Measurements from ENCODE around the gene CD28.
"Not testable (repeated sequence)": the region's sequence is repeated elsewhere in the genome, so short reads cannot be mapped to it uniquely, and the experiment has no call there.

CD28 gene

DNA sequence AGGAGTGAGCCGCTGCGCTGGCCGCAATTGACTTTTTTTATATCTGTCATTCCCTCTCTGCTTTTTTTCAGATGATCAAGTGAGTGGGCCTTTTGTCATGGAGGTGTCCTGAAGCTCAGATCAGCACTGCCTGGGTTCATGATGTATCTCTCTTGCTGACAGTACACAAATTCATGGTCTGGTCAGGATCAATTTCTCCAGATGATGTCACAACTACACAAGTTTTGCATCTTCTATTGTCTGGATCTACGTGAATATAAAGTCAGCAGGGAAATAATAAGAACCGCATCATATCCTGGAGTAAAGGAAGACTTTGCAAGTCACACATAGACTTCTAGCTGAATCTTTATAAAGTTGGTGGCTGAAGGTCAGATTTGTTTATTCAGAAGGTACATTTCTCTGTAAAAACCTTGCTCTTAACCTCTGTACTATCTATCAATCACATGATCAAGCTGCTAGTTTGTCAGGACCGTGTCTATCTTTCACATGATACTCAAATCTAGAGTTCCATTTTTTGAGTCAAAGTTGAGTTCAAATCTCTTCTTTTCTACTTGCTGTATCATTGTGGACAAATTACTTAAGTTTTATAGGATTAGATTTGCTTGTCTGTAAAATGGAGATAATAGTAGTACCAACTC is 13.1 kb upstream of the CD28 start:
- Mint-ChIP-seq H3K9me3 (no peaks in the 10 kb centered on the region), H3K27me3 (no peaks in the 10 kb centered on the region), H3K27ac (peak overlapping the region; percentile 19), H3K4me1 (ENCODE audit: low read depth) (peaks cover 25% of the 10 kb centered on the region), H3K36me3 (ENCODE audit: low read depth) (no peaks in the 10 kb centered on the region), H3K4me3 (no peak overlapping the region)

DNA sequence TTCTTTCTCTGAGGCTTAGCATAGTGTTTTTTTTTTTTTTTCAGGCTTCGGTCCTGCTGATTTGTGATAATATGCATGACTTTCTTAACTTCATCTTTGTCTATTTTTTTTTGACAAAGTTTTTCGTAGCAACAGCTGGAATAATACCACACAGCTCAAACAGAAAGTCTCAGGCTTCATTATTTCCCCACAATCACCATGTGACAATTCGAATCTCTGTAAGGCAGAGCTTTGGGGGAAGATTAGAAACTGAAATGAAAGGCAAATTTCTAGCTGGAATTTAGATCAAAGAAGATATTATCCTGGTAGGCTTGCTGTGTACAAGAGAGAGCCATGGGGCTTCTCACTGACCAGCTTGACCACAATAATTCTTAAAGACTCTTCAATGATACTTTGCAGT is 12.2 kb upstream of the CD28 start:
- no peaks in the 10 kb centered on the region for H3K9me3 Mint-ChIP-seq
- H3K4me3 Mint-ChIP-seq, result no peak overlapping the region
- no peaks in the 10 kb centered on the region for H3K27me3 Mint-ChIP-seq
- H3K27ac Mint-ChIP-seq, result no peak overlapping the region
- peaks cover 17% of the 10 kb centered on the region for H3K4me1 Mint-ChIP-seq (ENCODE audit: low read depth)
- H3K36me3 Mint-ChIP-seq (ENCODE audit: low read depth), result no peaks in the 10 kb centered on the region

- Mint-ChIP-seq H3K27me3 (no peaks in the 10 kb centered on the region), H3K9me3 (peaks cover 4% of the 10 kb centered on the region), H3K4me1 (ENCODE audit: low read depth) (peaks cover 4% of the 10 kb centered on the region), H3K36me3 (ENCODE audit: low read depth) (no peaks in the 10 kb centered on the region), H3K4me3 (no peak overlapping the region), H3K27ac (no peak overlapping the region)
Observed at GRCh38 chr2:203697190-203697589, 9.2 kb upstream of the CD28 start.

DNA sequence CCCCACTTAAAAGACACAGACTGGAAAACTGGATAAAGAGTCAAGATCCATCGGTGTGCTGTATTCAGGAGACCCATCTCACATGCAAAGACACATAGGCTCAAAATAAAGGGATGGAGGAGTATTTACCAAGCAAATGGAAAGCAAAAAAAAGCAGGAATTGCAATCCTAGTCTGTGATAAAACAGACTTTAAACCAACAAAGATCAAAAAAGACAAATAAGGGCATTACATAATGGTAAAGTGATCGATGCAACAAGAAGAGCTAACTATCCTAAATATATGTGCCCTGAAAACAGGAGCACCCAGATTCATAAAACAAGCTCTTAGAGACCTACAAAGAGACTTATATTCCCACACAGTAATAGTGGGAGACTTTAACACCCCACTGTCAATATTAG is 8.7 kb upstream of the CD28 start:
- H3K4me1 Mint-ChIP-seq (ENCODE audit: low read depth); H3K4me3 Mint-ChIP-seq; H3K9me3 Mint-ChIP-seq; H3K27me3 Mint-ChIP-seq; H3K27ac Mint-ChIP-seq; H3K36me3 Mint-ChIP-seq (ENCODE audit: low read depth): not testable (repeated sequence)

DNA sequence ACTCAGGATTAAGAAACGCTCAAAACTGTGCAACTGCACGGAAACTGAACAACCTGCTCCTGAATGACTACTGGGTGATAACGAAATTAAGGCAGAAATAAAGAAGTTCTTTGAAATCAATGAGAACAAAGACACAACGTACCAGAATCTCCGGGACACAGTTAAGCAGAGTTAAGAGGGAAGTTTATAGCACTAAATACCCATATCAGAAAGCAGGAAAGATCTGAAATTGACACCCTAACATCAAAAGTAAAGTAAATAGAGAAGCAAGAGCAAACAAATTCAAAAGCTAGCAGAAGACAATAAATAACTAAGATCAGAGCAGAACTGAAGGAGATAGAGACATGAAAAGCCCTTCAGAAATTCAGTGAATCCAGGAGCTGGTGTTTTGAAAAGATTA is 8.0 kb upstream of the CD28 start:
- H3K27me3 Mint-ChIP-seq; H3K36me3 Mint-ChIP-seq (ENCODE audit: low read depth); H3K9me3 Mint-ChIP-seq; H3K27ac Mint-ChIP-seq; H3K4me3 Mint-ChIP-seq; H3K4me1 Mint-ChIP-seq (ENCODE audit: low read depth): not testable (repeated sequence)

DNA sequence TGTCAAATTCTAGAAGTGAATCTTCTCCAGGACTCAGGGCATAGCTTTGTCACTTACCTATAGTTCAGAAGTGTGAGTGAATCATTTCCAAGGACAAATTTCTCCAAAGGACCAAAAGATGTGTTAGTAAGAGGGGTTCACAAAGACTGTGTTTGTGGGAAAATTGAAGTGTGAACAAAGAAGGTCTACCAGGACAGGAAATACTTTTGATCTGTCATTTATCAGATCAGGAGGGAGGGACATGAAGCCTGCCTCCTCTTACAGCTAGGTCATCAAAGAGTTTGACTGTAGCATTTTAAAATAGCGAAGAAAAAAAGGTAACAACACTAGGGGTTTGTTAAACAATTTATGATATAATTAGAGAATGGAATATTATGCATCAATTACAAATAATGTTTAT is 2.0 kb upstream of the CD28 start:
- H3K9me3 Mint-ChIP-seq, result peaks cover 4% of the 10 kb centered on the region
- H3K4me3 Mint-ChIP-seq, result peak overlapping the region; percentile 36
- no peaks in the 10 kb centered on the region for H3K27me3 Mint-ChIP-seq
- peaks cover 19% of the 10 kb centered on the region for H3K36me3 Mint-ChIP-seq (ENCODE audit: low read depth)
- H3K4me1 Mint-ChIP-seq (ENCODE audit: low read depth), result peaks cover 33% of the 10 kb centered on the region
- H3K27ac Mint-ChIP-seq, result peak overlapping the region; percentile 94

- H3K27me3 Mint-ChIP-seq, result no peaks in the 10 kb centered on the region
- peaks cover 4% of the 10 kb centered on the region for H3K9me3 Mint-ChIP-seq
- peak overlapping the region; percentile 94 for H3K4me3 Mint-ChIP-seq
- peaks cover 41% of the 10 kb centered on the region for H3K4me1 Mint-ChIP-seq (ENCODE audit: low read depth)
- peak overlapping the region; percentile 94 for H3K27ac Mint-ChIP-seq
- H3K36me3 Mint-ChIP-seq (ENCODE audit: low read depth), result peaks cover 26% of the 10 kb centered on the region
Observed at GRCh38 chr2:203705178-203705577, 1.3 kb upstream of the CD28 start.

DNA sequence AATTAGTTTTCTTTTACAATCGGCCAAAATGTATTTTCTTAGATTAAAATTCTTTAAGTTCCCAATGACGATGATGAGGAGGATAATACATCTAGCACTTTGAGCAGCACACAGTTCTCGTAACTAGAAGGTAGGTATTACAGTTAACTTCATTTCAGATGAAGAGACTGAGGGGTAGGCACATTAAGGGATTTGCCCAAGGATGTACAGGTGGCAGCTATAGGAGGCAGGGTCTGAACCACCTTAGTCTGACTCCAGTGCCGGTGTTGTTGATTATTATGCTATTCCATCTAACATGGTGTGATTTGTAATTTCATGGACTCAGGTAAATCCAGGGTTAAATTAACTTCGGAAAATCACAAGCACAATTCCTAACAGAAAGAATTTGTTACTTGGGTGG is 1.1 kb downstream of the CD28 start:
- Mint-ChIP-seq H3K27me3 (no peaks in the 10 kb centered on the region), H3K27ac (peak overlapping the region; percentile 94), H3K36me3 (ENCODE audit: low read depth) (peaks cover 35% of the 10 kb centered on the region), H3K9me3 (no peaks in the 10 kb centered on the region), H3K4me1 (ENCODE audit: low read depth) (peaks cover 62% of the 10 kb centered on the region), H3K4me3 (peak overlapping the region; percentile 94)

DNA sequence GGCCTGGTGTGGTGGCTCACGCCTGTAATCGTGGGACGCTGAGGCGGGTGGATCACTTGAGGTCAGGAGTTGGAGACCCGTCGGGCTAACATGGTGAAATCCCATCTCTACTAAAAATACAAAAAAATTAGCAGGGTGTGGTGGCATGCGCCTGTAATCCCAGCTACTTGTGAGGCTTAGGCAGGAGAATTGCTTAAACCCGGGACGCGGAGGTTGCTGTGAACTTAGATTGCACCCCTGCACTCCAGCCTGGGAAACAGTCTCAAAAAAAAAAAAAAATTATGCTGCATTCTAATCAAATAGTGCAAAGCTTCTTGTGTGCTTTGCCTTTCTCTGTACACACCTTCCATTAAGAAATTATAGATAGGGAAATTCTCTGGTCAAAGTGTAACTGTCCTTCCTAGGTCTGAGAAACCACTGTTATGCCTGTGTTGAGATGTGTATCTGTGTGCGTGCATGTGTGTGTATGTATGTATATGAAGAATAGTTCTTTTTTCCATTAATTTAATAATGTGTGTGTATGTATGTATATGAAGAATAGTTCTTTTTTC is 2.5 kb downstream of the CD28 start:
- Mint-ChIP-seq H3K9me3 (no peaks in the 10 kb centered on the region), H3K27ac (peak overlapping the region; percentile 94), H3K36me3 (ENCODE audit: low read depth) (peaks cover 48% of the 10 kb centered on the region), H3K4me3 (peak overlapping the region; percentile 94), H3K4me1 (ENCODE audit: low read depth) (peaks cover 75% of the 10 kb centered on the region), H3K27me3 (no peaks in the 10 kb centered on the region)

- Mint-ChIP-seq H3K9me3 (no peaks in the 10 kb centered on the region), H3K4me1 (ENCODE audit: low read depth) (peaks cover 75% of the 10 kb centered on the region), H3K27me3 (no peaks in the 10 kb centered on the region), H3K27ac (peak overlapping the region; percentile 94), H3K36me3 (ENCODE audit: low read depth) (peaks cover 48% of the 10 kb centered on the region), H3K4me3 (peak overlapping the region; percentile 94)
Observed at GRCh38 chr2:203709416-203710040, 3.1 kb downstream of the CD28 start.

- Mint-ChIP-seq H3K36me3 (ENCODE audit: low read depth) (peaks cover 48% of the 10 kb centered on the region), H3K9me3 (no peaks in the 10 kb centered on the region), H3K4me3 (peak overlapping the region; percentile 94), H3K4me1 (ENCODE audit: low read depth) (peaks cover 75% of the 10 kb centered on the region), H3K27ac (peak overlapping the region; percentile 94), H3K27me3 (no peaks in the 10 kb centered on the region)
Observed at GRCh38 chr2:203710226-203710625, 3.8 kb downstream of the CD28 start.

GRCh38 chr2:203710952-203711351 is 4.5 kb downstream of the CD28 start:
- Mint-ChIP-seq H3K27me3 (no peaks in the 10 kb centered on the region), H3K27ac (peak overlapping the region; percentile 94), H3K9me3 (no peaks in the 10 kb centered on the region), H3K36me3 (ENCODE audit: low read depth) (peaks cover 55% of the 10 kb centered on the region), H3K4me3 (peak overlapping the region; percentile 94), H3K4me1 (ENCODE audit: low read depth) (peaks cover 75% of the 10 kb centered on the region)

DNA sequence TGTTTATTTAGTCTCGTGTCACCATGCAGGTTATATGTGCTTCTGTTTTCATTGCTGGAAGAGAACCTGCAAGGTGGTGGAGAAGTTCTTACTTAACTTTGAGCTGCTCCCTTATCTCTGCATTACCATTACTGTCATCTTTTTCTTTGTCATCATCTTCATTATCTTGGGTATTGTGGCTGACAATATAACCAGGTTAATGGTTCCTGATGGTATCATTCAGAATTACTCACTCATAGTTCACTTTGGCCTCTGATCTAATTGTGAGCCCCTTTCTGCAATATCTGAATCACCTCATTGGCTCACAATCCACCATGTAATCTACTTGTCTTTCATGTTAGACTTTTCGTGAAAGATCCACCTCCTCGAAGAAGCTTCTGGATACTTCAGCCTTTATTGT is 5.0 kb downstream of the CD28 start:
- Mint-ChIP-seq H3K9me3 (no peaks in the 10 kb centered on the region), H3K4me3 (peak overlapping the region; percentile 94), H3K27me3 (no peaks in the 10 kb centered on the region), H3K4me1 (ENCODE audit: low read depth) (peaks cover 75% of the 10 kb centered on the region), H3K36me3 (ENCODE audit: low read depth) (peaks cover 59% of the 10 kb centered on the region), H3K27ac (peak overlapping the region; percentile 94)

GRCh38 chr2:203713381-203713780 is 6.9 kb downstream of the CD28 start:
- H3K36me3 Mint-ChIP-seq (ENCODE audit: low read depth), result peaks cover 56% of the 10 kb centered on the region
- peak overlapping the region; percentile 28 for H3K4me3 Mint-ChIP-seq
- H3K4me1 Mint-ChIP-seq (ENCODE audit: low read depth), result peaks cover 91% of the 10 kb centered on the region
- no peaks in the 10 kb centered on the region for H3K27me3 Mint-ChIP-seq
- peak overlapping the region; percentile 94 for H3K27ac Mint-ChIP-seq
- H3K9me3 Mint-ChIP-seq, result no peaks in the 10 kb centered on the region

DNA sequence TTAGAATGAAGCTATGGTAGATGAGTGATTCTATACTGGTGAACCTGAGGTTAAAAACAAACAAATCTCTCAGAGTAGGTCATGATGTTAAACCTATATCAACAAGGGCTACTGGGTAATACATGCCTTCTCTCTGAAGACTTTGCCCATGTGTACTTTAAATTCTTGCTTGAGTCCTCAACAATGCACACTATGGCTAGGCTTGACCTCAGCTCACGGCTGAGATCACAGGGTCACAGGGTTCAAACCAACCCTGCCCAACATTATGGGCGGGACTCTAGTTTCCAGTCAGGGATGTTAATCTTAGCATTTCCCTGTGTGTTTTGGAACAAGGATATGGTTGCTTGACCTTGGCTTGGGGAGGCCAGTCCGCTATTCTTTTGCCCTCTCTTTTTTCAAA is 7.7 kb downstream of the CD28 start:
- Mint-ChIP-seq H3K4me3 (peak overlapping the region; percentile 28), H3K27ac (peak overlapping the region; percentile 94), H3K36me3 (ENCODE audit: low read depth) (peaks cover 59% of the 10 kb centered on the region), H3K9me3 (peaks cover 1% of the 10 kb centered on the region), H3K4me1 (ENCODE audit: low read depth) (peaks cover 98% of the 10 kb centered on the region), H3K27me3 (no peaks in the 10 kb centered on the region)

DNA sequence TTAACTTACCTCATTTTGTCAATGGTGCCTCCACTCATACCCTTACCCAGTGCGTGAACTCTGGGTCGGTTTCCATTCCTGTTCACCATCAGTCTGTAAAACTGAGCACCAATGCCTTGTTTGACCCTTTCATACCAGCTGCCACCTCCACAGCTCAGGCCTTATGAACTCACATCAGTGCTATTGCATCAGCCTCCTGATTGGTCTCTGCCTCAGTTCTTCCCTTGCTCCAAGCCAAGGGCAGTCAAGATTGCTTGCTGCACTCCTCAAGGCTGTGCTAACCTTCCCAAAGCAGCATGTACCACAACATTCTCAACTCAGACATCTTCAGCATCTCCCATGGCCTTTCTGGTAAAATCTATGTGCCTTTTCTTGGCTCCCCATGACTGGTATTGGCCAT is 9.3 kb downstream of the CD28 start:
- H3K36me3 Mint-ChIP-seq (ENCODE audit: low read depth), result peaks cover 54% of the 10 kb centered on the region
- peak overlapping the region; percentile 96 for H3K27ac Mint-ChIP-seq
- peak overlapping the region; percentile 21 for H3K4me3 Mint-ChIP-seq
- H3K27me3 Mint-ChIP-seq, result no peaks in the 10 kb centered on the region
- peaks cover 5% of the 10 kb centered on the region for H3K9me3 Mint-ChIP-seq
- peaks cover 98% of the 10 kb centered on the region for H3K4me1 Mint-ChIP-seq (ENCODE audit: low read depth)

Measured in stimulated activated naive CD8-positive, alpha-beta T cell treated with anti-CD3 and anti-CD28 coated beads, Interleukin-15, Interleukin-2, amounts not matched to agents 100 ng/mL and 50 ng/mL, for 24 hours (primary cell).